OCI-LY1 (cell line): ENCODE data around the gene NEDD4L.

Experiments used
- EZH2 ChIP-seq: fragments of 200-600 bp; sonication (generic), shearing (Covaris generic); IDR thresholded peaks from 2 replicates; pipeline ENCODE4 v1.8.0; 2017; ENCODE audit warnings: borderline replicate concordance, mixed run types, mild to moderate bottlenecking, antibody characterized with exemption, low read length, moderate library complexity, mixed read lengths
- TF ChIP-seq, protein P1 (sequence below): fragments of 200-600 bp; sonication (generic), shearing (Covaris generic); IDR thresholded peaks from 2 replicates; pipeline ENCODE4 v1.5.1; 2017; ENCODE audit warnings: mild to moderate bottlenecking, antibody characterized with exemption, low read length, moderate library complexity, mixed read lengths

- TF ChIP-seq, protein P1, sequence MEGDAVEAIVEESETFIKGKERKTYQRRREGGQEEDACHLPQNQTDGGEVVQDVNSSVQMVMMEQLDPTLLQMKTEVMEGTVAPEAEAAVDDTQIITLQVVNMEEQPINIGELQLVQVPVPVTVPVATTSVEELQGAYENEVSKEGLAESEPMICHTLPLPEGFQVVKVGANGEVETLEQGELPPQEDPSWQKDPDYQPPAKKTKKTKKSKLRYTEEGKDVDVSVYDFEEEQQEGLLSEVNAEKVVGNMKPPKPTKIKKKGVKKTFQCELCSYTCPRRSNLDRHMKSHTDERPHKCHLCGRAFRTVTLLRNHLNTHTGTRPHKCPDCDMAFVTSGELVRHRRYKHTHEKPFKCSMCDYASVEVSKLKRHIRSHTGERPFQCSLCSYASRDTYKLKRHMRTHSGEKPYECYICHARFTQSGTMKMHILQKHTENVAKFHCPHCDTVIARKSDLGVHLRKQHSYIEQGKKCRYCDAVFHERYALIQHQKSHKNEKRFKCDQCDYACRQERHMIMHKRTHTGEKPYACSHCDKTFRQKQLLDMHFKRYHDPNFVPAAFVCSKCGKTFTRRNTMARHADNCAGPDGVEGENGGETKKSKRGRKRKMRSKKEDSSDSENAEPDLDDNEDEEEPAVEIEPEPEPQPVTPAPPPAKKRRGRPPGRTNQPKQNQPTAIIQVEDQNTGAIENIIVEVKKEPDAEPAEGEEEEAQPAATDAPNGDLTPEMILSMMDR, result no peak
- TF ChIP-seq EZH2, result no peak
Measured at GRCh38 chr18:58046794-58047555, 2.9 kb downstream of the NEDD4L start.
